NCI-H345 treated with DMSO at 0.1 percent for 48 hours (cell line): ENCODE measurements around the gene ANXA4.
"Not testable (repeated sequence)": the region's sequence is repeated elsewhere in the genome, so short reads cannot be mapped to it uniquely, and the experiment has no call there.

ENCODE experiments used
- DNase-seq: peaks from one replicate; lab custom pipeline; 2025; ENCODE audit not compliant: unreplicated experiment; lab: John Stamatoyannopoulos, UW

ANXA4 gene

GRCh38 chr2:69804416-69804815 lies 62.5 kb downstream of the ANXA4 start:
- no peak for DNase-seq

GRCh38 chr2:69805887-69806286 lies 64.0 kb downstream of the ANXA4 start:
- no peak for DNase-seq

- no peak for DNase-seq
Observed at GRCh38 chr2:69807821-69808540, 66.0 kb downstream of the ANXA4 start.

GRCh38 chr2:69810550-69810949 lies 68.6 kb downstream of the ANXA4 start:
- DNase-seq: no peak

- DNase-seq: no peak
Observed at GRCh38 chr2:69811018-69811417, 69.1 kb downstream of the ANXA4 start.

GRCh38 chr2:69811591-69811990 lies 69.7 kb downstream of the ANXA4 start:
- no peak for DNase-seq

GRCh38 chr2:69815717-69816116 lies 73.8 kb downstream of the ANXA4 start:
- DNase-seq: no peak

GRCh38 chr2:69816923-69817542 lies 75.1 kb downstream of the ANXA4 start:
- DNase-seq: peak; percentile 77

GRCh38 chr2:69817729-69818501 lies 76.0 kb downstream of the ANXA4 start:
- DNase-seq: no peak

- no peak for DNase-seq
Observed at GRCh38 chr2:69827796-69828540, 86.0 kb downstream of the ANXA4 start.

- DNase-seq: no peak
Observed at GRCh38 chr2:69828938-69829255, 87.0 kb downstream of the ANXA4 start.

- DNase-seq: peak; percentile 89
Observed at GRCh38 chr2:69829256-69830044, 87.5 kb downstream of the ANXA4 start, which contains the start of gene GMCL1. TSS of gene GMCL1 (plus strand) at chr2:69829660. CDS start at chr2:69829893, 233 bp downstream.

GRCh38 chr2:69830045-69830905 lies 88.3 kb downstream of the ANXA4 start:
- no peak for DNase-seq

- not testable (repeated sequence) for DNase-seq
Observed at GRCh38 chr2:69830906-69831241, 88.9 kb downstream of the ANXA4 start.

GRCh38 chr2:69831354-69831905 lies 89.5 kb downstream of the ANXA4 start:
- DNase-seq: no peak

- no peak for DNase-seq
Observed at GRCh38 chr2:69833752-69834151, 91.8 kb downstream of the ANXA4 start.

- no peak for DNase-seq
Observed at GRCh38 chr2:69835666-69836065, 93.7 kb downstream of the ANXA4 start.

GRCh38 chr2:69836316-69836715 lies 94.4 kb downstream of the ANXA4 start:
- no peak for DNase-seq

GRCh38 chr2:69837533-69837932 lies 95.6 kb downstream of the ANXA4 start:
- no peak for DNase-seq
